ENCODE results near the gene SLC1A2.

SLC1A2 gene

GRCh38 chr11:35271031-35271430, 148.3 kb downstream of the SLC1A2 start:
- no peak for DNase-seq (ENCODE audit: low spot score)

- no peak for DNase-seq (ENCODE audit: low spot score)
Observed at GRCh38 chr11:35270342-35270741, 149.0 kb downstream of the SLC1A2 start.

GRCh38 chr11:35267504-35267903, 151.9 kb downstream of the SLC1A2 start:
- no peak for DNase-seq (ENCODE audit: low spot score)

- no peak for DNase-seq (ENCODE audit: low spot score)
Observed at GRCh38 chr11:35265755-35266454, 153.5 kb downstream of the SLC1A2 start.

- no peak for DNase-seq (ENCODE audit: low spot score)
Observed at GRCh38 chr11:35262735-35263134, 156.6 kb downstream of the SLC1A2 start.

- no peak for DNase-seq (ENCODE audit: low spot score)
Observed at GRCh38 chr11:35262056-35262455, 157.3 kb downstream of the SLC1A2 start.

- DNase-seq (ENCODE audit: low spot score): no peak
Observed at GRCh38 chr11:35261197-35261596, 158.2 kb downstream of the SLC1A2 start.

- DNase-seq (ENCODE audit: low spot score): no peak
Observed at GRCh38 chr11:35260342-35260985, 158.9 kb downstream of the SLC1A2 start.

- DNase-seq (ENCODE audit: low spot score): no peak
Observed at GRCh38 chr11:35259529-35259928, 159.8 kb downstream of the SLC1A2 start.

- DNase-seq (ENCODE audit: low spot score): no peak
Observed at GRCh38 chr11:35257281-35257680, 162.1 kb downstream of the SLC1A2 start.

- no peak for DNase-seq (ENCODE audit: low spot score)
Observed at GRCh38 chr11:35256296-35256695, 163.1 kb downstream of the SLC1A2 start.

- DNase-seq (ENCODE audit: low spot score): no peak
Observed at GRCh38 chr11:35255514-35255913, 163.8 kb downstream of the SLC1A2 start.

GRCh38 chr11:35253237-35253636, 166.1 kb downstream of the SLC1A2 start:
- DNase-seq (ENCODE audit: low spot score): no peak

- no peak for DNase-seq (ENCODE audit: low spot score)
Observed at GRCh38 chr11:35250621-35251020, 168.7 kb downstream of the SLC1A2 start.

- no peak for DNase-seq (ENCODE audit: low spot score)
Observed at GRCh38 chr11:35250192-35250591, 169.2 kb downstream of the SLC1A2 start.

GRCh38 chr11:35248558-35249323, 170.6 kb downstream of the SLC1A2 start:
- no peak for DNase-seq (ENCODE audit: low spot score)

- no peak for DNase-seq (ENCODE audit: low spot score)
Observed at GRCh38 chr11:35247863-35248262, 171.5 kb downstream of the SLC1A2 start.

GRCh38 chr11:35247428-35247827, 171.9 kb downstream of the SLC1A2 start:
- DNase-seq (ENCODE audit: low spot score): no peak

- DNase-seq (ENCODE audit: low spot score): no peak
Observed at GRCh38 chr11:35246745-35247144, 172.6 kb downstream of the SLC1A2 start.

- DNase-seq (ENCODE audit: low spot score): no peak
Observed at GRCh38 chr11:35245786-35246185, 173.6 kb downstream of the SLC1A2 start.

- DNase-seq (ENCODE audit: low spot score): no peak
Observed at GRCh38 chr11:35245056-35245455, 174.3 kb downstream of the SLC1A2 start.

GRCh38 chr11:35243774-35244173, 175.6 kb downstream of the SLC1A2 start:
- DNase-seq (ENCODE audit: low spot score): no peak

All from HuH-7 (cell line).